Mesendoderm (in vitro differentiated cells): ENCODE data around the gene NTRK1.

ENCODE experiments used
- DNase-seq: peaks from one replicate; pipeline ENCODE4 v3.0.0; 2013
- H2AK5ac ChIP-seq: 2 replicates; pipeline ENCODE4 v1.6.1; 2013; ENCODE audit warnings: low read length, inconsistent platforms
- H2BK120ac ChIP-seq: 2 replicates; pipeline ENCODE4 v1.6.1; 2013; ENCODE audit warnings: low read depth, mild to moderate bottlenecking, low read length, moderate library complexity, mixed read lengths
- H2BK15ac ChIP-seq: replicated peaks from 2 replicates; pipeline ENCODE4 v1.6.1; 2013; ENCODE audit warnings: low read depth, mild to moderate bottlenecking, moderate library complexity
- H2BK5ac ChIP-seq: 2 replicates; pipeline ENCODE4 v1.6.1; 2013; ENCODE audit warnings: low read length, inconsistent platforms
- H3K18ac ChIP-seq: 2 replicates; pipeline ENCODE4 v1.6.1; 2013; ENCODE audit warnings: mild to moderate bottlenecking, low read length, mixed read lengths
- H3K23ac ChIP-seq: one replicate; pipeline ENCODE4 v1.6.1; 2013; ENCODE audit warnings: low read length
- H3K27ac ChIP-seq: 2 replicates; pipeline ENCODE4 v1.5.1; 2013; ENCODE audit warnings: low read depth, mild to moderate bottlenecking, inconsistent platforms, low read length, moderate library complexity
- H3K27me3 ChIP-seq: 2 replicates; pipeline ENCODE4 v1.6.1; 2013; ENCODE audit warnings: low read length, control low read depth, mild to moderate bottlenecking, inconsistent platforms; ENCODE audit not compliant: insufficient read depth, poor library complexity
- H3K36me3 ChIP-seq: 2 replicates; pipeline ENCODE4 v1.6.1; 2013; ENCODE audit warnings: low read length, inconsistent platforms; ENCODE audit not compliant: control insufficient read depth, insufficient read depth
- H3K4ac ChIP-seq: one replicate; pipeline ENCODE4 v1.6.1; 2013; ENCODE audit warnings: low read depth, mild to moderate bottlenecking, low read length, moderate library complexity
- H3K4me1 ChIP-seq: 2 replicates; pipeline ENCODE4 v1.6.1; 2013; ENCODE audit warnings: low read depth, low read length, inconsistent platforms; ENCODE audit not compliant: control insufficient read depth
- H3K4me2 ChIP-seq: 2 replicates; pipeline ENCODE4 v1.6.1; 2013; ENCODE audit warnings: low read length
- H3K4me3 ChIP-seq: 2 replicates; pipeline ENCODE4 v1.5.1; 2013; ENCODE audit warnings: mild to moderate bottlenecking, low read length
- H3K56ac ChIP-seq: one replicate; pipeline ENCODE4 v1.6.1; 2013; ENCODE audit warnings: low read length
- H3K79me1 ChIP-seq: 2 replicates; pipeline ENCODE4 v1.6.1; 2013; ENCODE audit warnings: low read length, inconsistent platforms
- H3K79me2 ChIP-seq: 2 replicates; pipeline ENCODE4 v1.6.1; 2013; ENCODE audit warnings: mild to moderate bottlenecking, low read length; ENCODE audit not compliant: control insufficient read depth, insufficient read depth
- H3K9ac ChIP-seq: 2 replicates; pipeline ENCODE4 v1.6.1; 2013; ENCODE audit warnings: low read length, inconsistent platforms
- H4K5ac ChIP-seq: one replicate; pipeline ENCODE4 v1.6.1; 2013; ENCODE audit warnings: low read length
- H4K8ac ChIP-seq: one replicate; pipeline ENCODE4 v1.6.1; 2013; ENCODE audit warnings: low read depth, mild to moderate bottlenecking, control low read depth, low read length, moderate library complexity
- WGBS: extraction: QIAGEN DNeasy Blood & Tissue Kit; methylation state at CpG from one replicate; pipeline ENCODE4 v1.1.7; 2013; ENCODE audit warnings: low lambda C conversion rate, missing lambda C conversion rate; ENCODE audit not compliant: insufficient coverage; ENCODE audit errors: extremely low coverage; 5-methylcytosine and 5-hydroxymethylcytosine counted together

Gene NTRK1

GRCh38 chr1:156859523-156860112, 1.0 kb upstream of the NTRK1 start:
- no peak overlapping the region for H3K18ac ChIP-seq
- H3K23ac ChIP-seq = no peak overlapping the region
- peak overlapping the region; percentile 70 for H3K56ac ChIP-seq
- H3K79me2 ChIP-seq = no peaks in the 10 kb centered on the region
- peaks cover 31% of the 10 kb centered on the region for H3K27me3 ChIP-seq
- DNase-seq = peak; percentile 61
- peaks cover 3% of the 10 kb centered on the region for H3K79me1 ChIP-seq
- no peak overlapping the region for H3K4ac ChIP-seq
- H3K4me2 ChIP-seq = peak overlapping the region; percentile 58
- no peak overlapping the region for H2AK5ac ChIP-seq
- H4K5ac ChIP-seq = no peak overlapping the region
- no peak overlapping the region for H2BK15ac ChIP-seq
- no peak overlapping the region for H3K27ac ChIP-seq
- H3K4me1 ChIP-seq = peaks cover 10% of the 10 kb centered on the region
- H3K9ac ChIP-seq = peak overlapping the region; percentile 57
- no CpG with 5 or more reads among the region's 33 CpGs for WGBS
- no peak overlapping the region for H2BK120ac ChIP-seq
- no peak overlapping the region for H3K4me3 ChIP-seq
- no peak overlapping the region for H2BK5ac ChIP-seq
- H4K8ac ChIP-seq = no peak overlapping the region
- no peaks in the 10 kb centered on the region for H3K36me3 ChIP-seq

DNA sequence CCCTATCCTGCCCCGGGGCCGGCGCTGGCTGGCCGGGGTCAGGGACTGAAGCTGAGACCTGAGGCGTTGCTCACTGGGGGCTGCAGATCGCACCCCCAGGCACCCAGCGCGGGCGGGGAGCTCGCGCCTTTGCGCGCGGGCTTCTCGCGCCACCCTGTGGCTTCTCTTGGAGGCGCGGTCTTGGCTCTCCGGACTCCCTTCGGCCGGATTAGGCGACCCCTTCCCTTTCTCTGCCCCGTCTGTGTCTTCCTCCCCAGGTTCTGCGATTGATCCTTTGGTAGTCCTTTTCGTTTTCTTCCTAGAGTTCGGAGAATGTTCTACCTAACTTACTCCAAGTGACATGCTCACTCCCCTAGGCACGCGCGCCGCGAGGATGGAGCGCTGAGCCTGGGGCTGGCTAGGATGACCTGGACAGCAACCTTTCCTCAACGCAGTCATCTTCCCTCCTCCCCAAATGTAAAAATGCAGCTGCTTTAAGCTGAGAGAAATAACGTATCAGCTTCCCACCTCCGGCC, 495 bp upstream of the NTRK1 start:
- H3K9ac ChIP-seq = peak overlapping the region; percentile 46
- no peak overlapping the region for H2AK5ac ChIP-seq
- peaks cover 3% of the 10 kb centered on the region for H3K79me1 ChIP-seq
- no peaks in the 10 kb centered on the region for H3K36me3 ChIP-seq
- peak; percentile 72 for DNase-seq
- H2BK120ac ChIP-seq = no peak overlapping the region
- peak overlapping the region; percentile 63 for H3K4me2 ChIP-seq
- H3K23ac ChIP-seq = no peak overlapping the region
- no peak overlapping the region for H2BK15ac ChIP-seq
- H3K4ac ChIP-seq = no peak overlapping the region
- no peak overlapping the region for H4K8ac ChIP-seq
- H3K4me1 ChIP-seq = peaks cover 10% of the 10 kb centered on the region
- H3K4me3 ChIP-seq = peak overlapping the region; percentile 23
- no peak overlapping the region for H3K27ac ChIP-seq
- no peak overlapping the region for H2BK5ac ChIP-seq
- H3K18ac ChIP-seq = no peak overlapping the region
- WGBS = no CpG with 5 or more reads among the region's 35 CpGs
- peaks cover 31% of the 10 kb centered on the region for H3K27me3 ChIP-seq
- no peak overlapping the region for H4K5ac ChIP-seq
- H3K79me2 ChIP-seq = no peaks in the 10 kb centered on the region
- H3K56ac ChIP-seq = peak overlapping the region; percentile 17

GRCh38 chr1:156862584-156862983, 1.9 kb downstream of the NTRK1 start:
- H3K9ac ChIP-seq = peak overlapping the region; percentile 6
- H3K23ac ChIP-seq = no peak overlapping the region
- no peak overlapping the region for H2BK5ac ChIP-seq
- H2BK15ac ChIP-seq = no peak overlapping the region
- H3K4me2 ChIP-seq = no peak overlapping the region
- H3K4me1 ChIP-seq = peaks cover 10% of the 10 kb centered on the region
- H3K79me1 ChIP-seq = peaks cover 3% of the 10 kb centered on the region
- H3K27me3 ChIP-seq = peaks cover 31% of the 10 kb centered on the region
- no CpG with 5 or more reads among the region's 6 CpGs for WGBS
- no peak for DNase-seq
- peak overlapping the region; percentile 21 for H3K27ac ChIP-seq
- no peak overlapping the region for H2AK5ac ChIP-seq
- H3K18ac ChIP-seq = no peak overlapping the region
- no peak overlapping the region for H4K5ac ChIP-seq
- H3K36me3 ChIP-seq = no peaks in the 10 kb centered on the region
- H3K4ac ChIP-seq = peak overlapping the region; percentile 17
- H3K56ac ChIP-seq = peak overlapping the region; percentile 67
- H3K79me2 ChIP-seq = no peaks in the 10 kb centered on the region
- H2BK120ac ChIP-seq = no peak overlapping the region
- H3K4me3 ChIP-seq = no peak overlapping the region
- H4K8ac ChIP-seq = no peak overlapping the region

GRCh38 chr1:156862997-156863599, 2.4 kb downstream of the NTRK1 start:
- WGBS = no CpG with 5 or more reads among the region's 10 CpGs

GRCh38 chr1:156863631-156864030, 3.0 kb downstream of the NTRK1 start:
- no peaks in the 10 kb centered on the region for H3K79me2 ChIP-seq
- DNase-seq = no peak
- peaks cover 20% of the 10 kb centered on the region for H3K27me3 ChIP-seq
- no peak overlapping the region for H3K4ac ChIP-seq
- no peak overlapping the region for H3K23ac ChIP-seq
- H3K18ac ChIP-seq = no peak overlapping the region
- H2BK15ac ChIP-seq = no peak overlapping the region
- no peak overlapping the region for H3K4me3 ChIP-seq
- H3K36me3 ChIP-seq = no peaks in the 10 kb centered on the region
- H3K79me1 ChIP-seq = peaks cover 3% of the 10 kb centered on the region
- H3K56ac ChIP-seq = peak overlapping the region; percentile 56
- H4K8ac ChIP-seq = no peak overlapping the region
- H2BK5ac ChIP-seq = peak overlapping the region; percentile 54
- H3K4me1 ChIP-seq = peaks cover 9% of the 10 kb centered on the region
- H4K5ac ChIP-seq = no peak overlapping the region
- no peak overlapping the region for H3K9ac ChIP-seq
- no peak overlapping the region for H2BK120ac ChIP-seq
- no peak overlapping the region for H3K27ac ChIP-seq
- H3K4me2 ChIP-seq = no peak overlapping the region
- H2AK5ac ChIP-seq = peak overlapping the region; percentile 40
- no CpG with 5 or more reads among the region's 7 CpGs for WGBS

More at GRCh38 chr1:156862997-156863599, 2.4 kb downstream of the NTRK1 start:
- H3K4me3 ChIP-seq = no peak overlapping the region
- H3K4me2 ChIP-seq = peak overlapping the region; percentile 37
- H4K5ac ChIP-seq = no peak overlapping the region
- peaks cover 3% of the 10 kb centered on the region for H3K79me1 ChIP-seq
- H3K4me1 ChIP-seq = peaks cover 10% of the 10 kb centered on the region
- H3K27ac ChIP-seq = peak overlapping the region; percentile 21
- H3K18ac ChIP-seq = no peak overlapping the region
- peak overlapping the region; percentile 67 for H3K56ac ChIP-seq
- H2BK15ac ChIP-seq = no peak overlapping the region
- H3K27me3 ChIP-seq = peaks cover 25% of the 10 kb centered on the region
- H3K23ac ChIP-seq = no peak overlapping the region
- peak overlapping the region; percentile 6 for H3K9ac ChIP-seq
- H2BK120ac ChIP-seq = no peak overlapping the region
- H2BK5ac ChIP-seq = peak overlapping the region; percentile 54
- no peaks in the 10 kb centered on the region for H3K79me2 ChIP-seq
- H2AK5ac ChIP-seq = no peak overlapping the region
- H3K36me3 ChIP-seq = no peaks in the 10 kb centered on the region
- peak; percentile 82 for DNase-seq
- H4K8ac ChIP-seq = no peak overlapping the region
- peak overlapping the region; percentile 17 for H3K4ac ChIP-seq
